Right lobe of liver (tissue), 6 donors: Measurements from ENCODE around the gene CRACDL. TPM values are rescaled to one million over a fixed set of nuclear protein-coding genes. Genes with fewer than 3 reads are reported as not detected.

Experiments
- ATAC-seq, 4 donors: fragments of 200-7000 bp; cut with Tn5 transposase; one replicate each; pipeline ENCODE4 v1.9.1; 2020; ENCODE audit warnings: mild to moderate bottlenecking in 4 of 4, moderate library complexity in 4 of 4
- DNase-seq, 3 donors: peaks; one replicate each; pipeline ENCODE4 v3.0.0-alpha.2; 2020
- H3K27ac ChIP-seq, 3 donors: fragments of 200-600 bp; one replicate each; pipeline ENCODE4 v1.8.0; 2022
- H3K27me3 ChIP-seq, 2 donors: fragments of 200-600 bp; one replicate each; pipeline ENCODE4 v1.8.0; 2022
- H3K36me3 ChIP-seq, 4 donors: fragments of 200-600 bp; sonication (generic) in 1 of 4; one replicate each; pipeline versions ENCODE4 v1.5.1 to v1.8.0; 2017 to 2022; ENCODE audit warnings: control low read depth in 1 of 4
- H3K4me1 ChIP-seq, 4 donors: fragments of 200-600 bp; sonication (generic) in 1 of 4; one replicate each; pipeline versions ENCODE4 v1.5.1 to v1.8.0; 2017 to 2022; ENCODE audit warnings: control low read depth in 1 of 4
- H3K4me3 ChIP-seq, 3 donors: fragments of 200-600 bp; one replicate each; pipeline ENCODE4 v1.8.0; 2022
- H3K9me3 ChIP-seq, 4 donors: fragments of 200-600 bp; sonication (generic) in 1 of 4; one replicate each; pipeline versions ENCODE4 v1.5.1 to v1.8.0; 2017 to 2022; ENCODE audit warnings: control low read depth in 1 of 4
- CTCF ChIP-seq, 4 donors: fragments of 200-600 bp in 3 of 4; fragments of 450-650 bp in 1 of 4; IDR thresholded peaks; one replicate each; pipeline versions ENCODE4 v1.5.1 to v1.8.0; 2016 to 2022; ENCODE audit warnings: antibody characterized with exemption in 4 of 4, mild to moderate bottlenecking in 2 of 4
- POLR2A ChIP-seq: fragments of 450-650 bp; IDR thresholded peaks from one replicate; pipeline ENCODE4 v1.6.1; 2017; ENCODE audit warnings: antibody characterized with exemption, mild to moderate bottlenecking
- WGBS: methylation state at CpG from one replicate; pipeline ENCODE4 v1.1.6; 2018; ENCODE audit warnings: low coverage, low lambda C conversion rate; ENCODE audit not compliant: insufficient coverage; ENCODE audit errors: missing lambda C conversion rate; 5-methylcytosine and 5-hydroxymethylcytosine counted together
- intact Hi-C, 2 donors: fragments of 100-400 bp; cut with DNase I; formaldehyde crosslinking; loops; one replicate each; pipeline versions ENCODE4 v1.11.2 to v1.14.1; 2022
- total RNA-seq, 6 experiments: library from RNA; depleted of rRNA in 2 of 6; stranded (reverse); fragments of >200 nt in 2 of 6; fragmentation: NEBNext Ultra II Directional in 3 of 6; extraction: Animal tissue kit (Norgen Biotek cat#: 25700) in 3 of 6; gene quantifications; one replicate each; pipeline versions ENCODE4 v1.1.0 to v1.2.4, GENCODE V29; 2016 to 2023
- donor health status: DM: no; HTN: yes; CAD: no.
- donor health status: DM: no; HTN: no; CAD: no.
- donor health status: DM: no; HTN: no; CAD: no.
- donor health status: DM: no; HTN: yes; CAD: no.
- donor health status: DM: no; HTN: yes; CAD: no.

The CRACDL gene
- total RNA-seq, 6 experiments from 2014 or later: 0.12 to 0.56 (median 0.32) TPM

- Histone ChIP-seq H3K9me3 (no peaks in the 10 kb centered on the region), H3K4me3 (no peak overlapping the region), H3K27me3 (no peaks in the 10 kb centered on the region), H3K27ac (no peak overlapping the region), H3K36me3 (no peaks in the 10 kb centered on the region), H3K4me1 (no peaks in the 10 kb centered on the region)
- ATAC-seq (no peak), DNase-seq (no peak)
- intact Hi-C loops: no loop called here
- 64% methylated on average over 1 of the region's 5 CpGs for WGBS
- no peak for TF ChIP-seq CTCF (IDR thresholded peaks at IDR 0.05)
Measured at GRCh38 chr2:98830571-98831145, 105.4 kb downstream of the CRACDL start.

- Histone ChIP-seq H3K4me1 (no peaks in the 10 kb centered on the region), H3K36me3 (no peaks in the 10 kb centered on the region), H3K27ac (no peak overlapping the region), H3K4me3 (no peak overlapping the region), H3K27me3 (no peaks in the 10 kb centered on the region), H3K9me3 (no peaks in the 10 kb centered on the region)
- 67% methylated on average over 1 of the region's 6 CpGs for WGBS
- intact Hi-C loops: no loop called here
- DNase-seq (no peak), ATAC-seq (no peak)
- no peak for TF ChIP-seq CTCF (IDR thresholded peaks at IDR 0.05)
- TF ChIP-seq POLR2A: no peak
Measured at GRCh38 chr2:98829581-98830270, 106.3 kb downstream of the CRACDL start.

- intact Hi-C loops: no loop called here
- H3K9me3 ChIP-seq: no peaks in the 10 kb centered on the region
- H3K4me1 ChIP-seq: no peaks in the 10 kb centered on the region
- DNase-seq (no peak), ATAC-seq (no peak)
- no peaks in the 10 kb centered on the region for H3K36me3 ChIP-seq
- H3K4me3 ChIP-seq: no peak overlapping the region
- TF ChIP-seq CTCF (IDR thresholded peaks at IDR 0.05) (no peak), POLR2A (no peak)
- H3K27me3 ChIP-seq: no peaks in the 10 kb centered on the region
- H3K27ac ChIP-seq: no peak overlapping the region
- 44% methylated on average over 3 of the region's 5 CpGs for WGBS
Measured at GRCh38 chr2:98828793-98829371, 107.1 kb downstream of the CRACDL start.

GRCh38 chr2:98828369-98828744, 107.7 kb downstream of the CRACDL start:
- Histone ChIP-seq H3K9me3 (no peaks in the 10 kb centered on the region), H3K36me3 (no peaks in the 10 kb centered on the region), H3K4me3 (no peak overlapping the region), H3K4me1 (no peaks in the 10 kb centered on the region), H3K27ac (no peak overlapping the region), H3K27me3 (peaks cover 0 to 1% of the 10 kb centered on the region in 2 donors)
- no peak for TF ChIP-seq CTCF (IDR thresholded peaks at IDR 0.05)
- TF ChIP-seq POLR2A: no peak
- DNase-seq (no peak), ATAC-seq (no peak)
- intact Hi-C loops: no loop called here
- WGBS: 74% methylated on average over 7 of the region's 7 CpGs
